ENCODE data around the gene RBMS1.

GRCh38 chr2:160306985-160307384 is 186.6 kb downstream of the RBMS1 start:
- no peak for TF ChIP-seq EZH2 (IDR thresholded peaks at IDR 0.05; ENCODE audit: borderline replicate concordance, insufficient read depth, low read depth, low read length, poor library complexity, severe bottlenecking)
- no peak for TF ChIP-seq CTCF (IDR thresholded peaks at IDR 0.05)
